Adrenal gland (tissue), 5 donors: ENCODE data around the gene MED27.

Experiments
- CTCF ChIP-seq, 6 experiments: fragments of 450-650 bp in 4 of 6; fragments of 200-600 bp in 2 of 6; sonication (generic) in 1 of 6; IDR thresholded peaks; 1 replicate in 5 of 6; 2 replicates in 1 of 6; pipeline versions ENCODE4 v1.5.1 to v1.8.0; 2016 to 2021; ENCODE audit warnings: antibody characterized with exemption in 6 of 6, mild to moderate bottlenecking in 2 of 6, moderate library complexity in 1 of 6
- POLR2A ChIP-seq, 2 donors: fragments of 450-650 bp; IDR thresholded peaks; one replicate each; pipeline ENCODE4 v1.6.1; 2017; ENCODE audit warnings: antibody characterized with exemption in 2 of 2, mild to moderate bottlenecking in 2 of 2, moderate library complexity in 1 of 2
- donor health status: DM: no; HTN: no; CAD: no.

- no peak for TF ChIP-seq CTCF (IDR thresholded peaks at IDR 0.05)
- no peak for TF ChIP-seq POLR2A (IDR thresholded peaks at IDR 0.05)
These were observed 72.2 kb downstream of the MED27 start for GRCh38 chr9:132007371-132008025.
